CD4-positive, alpha-beta memory T cell (primary cell): ENCODE results near the gene MCF2L. TPM values are rescaled to one million over a fixed set of nuclear protein-coding genes. Genes with fewer than 3 reads are reported as not detected.

Experiments
- CTCF ChIA-PET: fragments of 350-600 bp; sonication (Branson Sonifier 250); formaldehyde crosslinking; loops from one replicate; lab custom pipeline; 2021; ENCODE audit warnings: inconsistent platforms; ENCODE audit not compliant: partially characterized antibody; lab: Charles Lee
- POLR2A ChIA-PET: fragments of 350-600 bp; sonication (Branson Sonifier 250); formaldehyde crosslinking; loops from one replicate; lab custom pipeline; 2021; ENCODE audit not compliant: partially characterized antibody; lab: Charles Lee
- DNase-seq, 5 donors: peaks; one replicate each; pipeline versions ENCODE4 v3.0.0 to v3.0.0-alpha.2; 2020 to 2022; ENCODE audit warnings: mixed read lengths in 1 of 5
- H3K27ac ChIP-seq: one replicate; pipeline ENCODE4 v1.7.0; 2013; ENCODE audit warnings: low read depth, low read length
- H3K27me3 ChIP-seq: 2 replicates; pipeline ENCODE4 v1.7.0; 2013; ENCODE audit warnings: mild to moderate bottlenecking, low read length, moderate library complexity; ENCODE audit not compliant: insufficient read depth
- H3K36me3 ChIP-seq: 2 replicates; pipeline ENCODE4 v1.7.0; 2013; ENCODE audit warnings: mild to moderate bottlenecking, low read length, moderate library complexity; ENCODE audit not compliant: insufficient read depth
- H3K4me1 ChIP-seq: 2 replicates; pipeline ENCODE4 v1.7.0; 2013; ENCODE audit warnings: mild to moderate bottlenecking, low read length, moderate library complexity; ENCODE audit not compliant: insufficient read depth
- H3K4me3 ChIP-seq, 2 donors: one replicate each; pipeline ENCODE4 v1.7.0; 2013; ENCODE audit warnings: low read length in 2 of 2, mild to moderate bottlenecking in 1 of 2
- H3K9me3 ChIP-seq, 2 donors: one replicate each; pipeline ENCODE4 v1.7.0; 2013; ENCODE audit warnings: low read length in 2 of 2, control low read depth in 1 of 2; ENCODE audit not compliant: control insufficient read depth in 1 of 2
- H3K27ac Mint-ChIP-seq, 7 donors: one replicate each; pipeline ENCODE4 v1.8.0; 2020 to 2021; ENCODE audit warnings: mixed read lengths in 7 of 7, mild to moderate bottlenecking in 6 of 7, inconsistent platforms in 3 of 7, moderate library complexity in 3 of 7
- H3K27me3 Mint-ChIP-seq, 2 donors: one replicate each; pipeline ENCODE4 v1.8.0; 2020 to 2021; ENCODE audit warnings: mixed read lengths in 2 of 2
- H3K36me3 Mint-ChIP-seq, 2 donors: one replicate each; pipeline ENCODE4 v1.8.0; 2020 to 2021; ENCODE audit warnings: mixed read lengths in 2 of 2, inconsistent platforms in 1 of 2, mild to moderate bottlenecking in 1 of 2
- H3K4me1 Mint-ChIP-seq, 4 donors: one replicate each; pipeline ENCODE4 v1.8.0; 2020 to 2021; ENCODE audit warnings: mixed read lengths in 4 of 4, mild to moderate bottlenecking in 1 of 4
- H3K4me3 Mint-ChIP-seq, 8 donors: one replicate each; pipeline ENCODE4 v1.8.0; 2020 to 2021; ENCODE audit warnings: mixed read lengths in 8 of 8, mild to moderate bottlenecking in 7 of 8, moderate library complexity in 6 of 8, inconsistent platforms in 3 of 8
- H3K9me3 Mint-ChIP-seq, 8 donors: one replicate each; pipeline ENCODE4 v1.8.0; 2020 to 2021; ENCODE audit warnings: mixed read lengths in 8 of 8, mild to moderate bottlenecking in 5 of 8, inconsistent platforms in 3 of 8, moderate library complexity in 1 of 8
- intact Hi-C: fragments of 100-400 bp; cut with micrococcal nuclease; formaldehyde crosslinking; loops from one replicate; pipeline ENCODE4 v1.15.1; 2023
- polyA plus RNA-seq, 2 donors: library from polyadenylated mRNA; unstranded; fragments of 300-500 nt; fragmentation: Illumina TruSeq; gene quantifications; one replicate each; pipeline ENCODE4 v1.2.3, GENCODE V29; 2021
- total RNA-seq, 2 experiments: library from RNA; stranded (reverse); gene quantifications; one replicate each; pipeline ENCODE4 v1.2.3, GENCODE V29; 2021

Gene MCF2L
- total and polyA plus RNA-seq, 4 experiments from 2014 or later: 0.15 to 18.9 (median 10.4) TPM

DNA sequence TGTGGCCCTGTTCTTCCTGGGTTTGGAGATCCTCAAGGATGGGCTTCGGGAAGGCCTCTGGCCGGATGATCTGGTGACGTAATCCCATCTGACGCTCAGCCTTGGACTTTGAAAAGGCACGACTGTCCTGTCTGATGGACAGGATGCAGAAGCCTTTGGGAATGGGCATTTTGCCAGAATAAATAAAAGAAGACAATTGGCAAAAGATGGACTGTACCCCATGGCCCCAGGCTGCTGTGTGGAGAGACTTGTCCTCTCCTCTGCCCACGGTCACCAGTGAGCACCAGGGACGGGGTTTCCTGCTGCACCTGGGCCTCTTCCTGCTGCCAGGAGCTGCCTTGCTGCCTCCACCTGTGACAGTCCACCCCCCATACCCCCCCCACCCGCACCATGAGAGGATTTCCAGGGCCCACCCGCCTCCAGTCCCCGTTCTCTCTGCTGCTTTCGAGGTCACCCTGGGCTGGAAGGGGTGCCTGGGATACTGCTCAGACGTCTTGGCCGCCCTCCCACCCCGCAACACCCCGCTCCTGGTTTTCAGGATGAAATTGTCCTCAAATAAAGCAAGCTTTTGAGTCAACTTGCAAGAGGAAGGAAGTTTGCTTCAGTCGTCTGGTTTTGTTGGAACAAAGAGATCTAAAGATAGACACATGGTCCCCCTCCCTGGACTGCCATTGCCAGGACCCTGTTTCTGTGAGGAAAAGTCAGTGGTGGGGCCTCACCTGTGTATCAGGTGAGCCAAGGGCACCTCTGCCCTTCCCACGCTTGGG is 40.9 kb downstream of the MCF2L start:
- Histone ChIP-seq H3K9me3 (no peaks in the 10 kb centered on the region), H3K4me3 (no peak overlapping the region), H3K4me1 (peaks cover 10% of the 10 kb centered on the region), H3K36me3 (no peaks in the 10 kb centered on the region), H3K27ac (no peak overlapping the region), H3K27me3 (no peaks in the 10 kb centered on the region)
- CTCF ChIA-PET: no interaction called here
- intact Hi-C loops: no loop called here
- peak overlapping the region in 1 of 8 donors; percentile 45 for H3K4me3 Mint-ChIP-seq
- H3K9me3 Mint-ChIP-seq: peaks cover 0 to 6% (median 0%) of the 10 kb centered on the region in 8 donors
- peaks cover 5 to 27% (median 13%) of the 10 kb centered on the region in 4 donors for H3K4me1 Mint-ChIP-seq
- H3K27me3 Mint-ChIP-seq: no peaks in the 10 kb centered on the region
- H3K27ac Mint-ChIP-seq: no peak overlapping the region
- no peak for DNase-seq
- H3K36me3 Mint-ChIP-seq: peaks cover 0 to 3% of the 10 kb centered on the region in 2 donors
- POLR2A ChIA-PET: no interaction called here

DNA sequence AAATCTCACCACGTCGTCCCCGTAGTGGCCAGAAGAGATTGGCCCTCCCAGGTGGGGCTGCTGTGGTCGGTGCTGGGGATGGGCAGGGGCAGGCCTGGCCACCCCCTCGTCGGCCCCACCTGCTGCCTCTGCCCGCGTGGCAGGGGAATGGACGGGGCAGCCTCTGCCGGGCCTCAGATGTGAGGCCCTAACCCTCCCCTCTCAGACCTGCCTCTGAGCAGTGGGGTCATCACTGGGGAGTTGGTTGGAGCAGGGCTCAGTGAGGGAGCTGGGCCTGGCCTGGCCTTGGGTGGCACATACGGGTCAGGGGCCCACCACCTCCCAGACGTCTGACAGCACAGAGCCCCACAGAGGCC is 41.5 kb downstream of the MCF2L start:
- no peak overlapping the region for H3K4me3 Mint-ChIP-seq
- H3K4me1 ChIP-seq: peaks cover 10% of the 10 kb centered on the region
- no peaks in the 10 kb centered on the region for H3K27me3 ChIP-seq
- no peaks in the 10 kb centered on the region for H3K36me3 ChIP-seq
- intact Hi-C loops: no loop called here
- H3K36me3 Mint-ChIP-seq: peaks cover 0 to 3% of the 10 kb centered on the region in 2 donors
- H3K4me1 Mint-ChIP-seq: peaks cover 3 to 21% (median 10%) of the 10 kb centered on the region in 4 donors
- ChIA-PET CTCF (no interaction called here), POLR2A (no interaction called here)
- no peak overlapping the region for H3K27ac Mint-ChIP-seq
- H3K27ac ChIP-seq: no peak overlapping the region
- no peaks in the 10 kb centered on the region for H3K9me3 ChIP-seq
- H3K27me3 Mint-ChIP-seq: no peaks in the 10 kb centered on the region
- no peak overlapping the region for H3K4me3 ChIP-seq
- no peak for DNase-seq
- H3K9me3 Mint-ChIP-seq: peaks cover 0 to 2% (median 0%) of the 10 kb centered on the region in 8 donors

DNA sequence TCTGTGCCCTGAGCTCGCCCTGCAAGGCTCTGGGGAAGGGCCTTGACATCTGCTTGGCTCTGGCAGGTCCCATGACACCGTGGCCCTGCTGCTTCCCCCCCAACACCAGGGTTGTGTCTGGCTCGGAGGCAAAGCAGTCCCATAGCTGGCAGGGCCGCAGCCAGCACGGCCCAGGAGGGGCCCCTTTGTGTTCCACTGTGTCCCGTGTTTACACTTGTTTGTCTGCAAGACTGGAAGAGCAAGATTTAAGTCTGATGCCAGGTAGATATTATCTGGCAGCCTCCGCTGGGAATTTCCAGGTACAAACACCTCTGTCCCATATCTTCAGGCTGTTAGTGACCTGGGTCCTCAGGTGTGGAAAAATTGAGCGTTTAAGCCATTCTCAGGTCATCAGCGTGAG is 44.3 kb downstream of the MCF2L start:
- no peak for DNase-seq
- intact Hi-C loops: no loop called here
- H3K9me3 Mint-ChIP-seq: no peaks in the 10 kb centered on the region
- Histone ChIP-seq H3K4me1 (no peaks in the 10 kb centered on the region), H3K9me3 (no peaks in the 10 kb centered on the region), H3K27me3 (no peaks in the 10 kb centered on the region), H3K4me3 (no peak overlapping the region), H3K27ac (no peak overlapping the region), H3K36me3 (no peaks in the 10 kb centered on the region)
- H3K27me3 Mint-ChIP-seq: no peaks in the 10 kb centered on the region
- no peak overlapping the region for H3K27ac Mint-ChIP-seq
- ChIA-PET POLR2A (no interaction called here), CTCF (no interaction called here)
- H3K36me3 Mint-ChIP-seq: peaks cover 5 to 9% of the 10 kb centered on the region in 2 donors
- no peak overlapping the region for H3K4me3 Mint-ChIP-seq
- peaks cover 2 to 9% (median 5%) of the 10 kb centered on the region in 4 donors for H3K4me1 Mint-ChIP-seq

DNA sequence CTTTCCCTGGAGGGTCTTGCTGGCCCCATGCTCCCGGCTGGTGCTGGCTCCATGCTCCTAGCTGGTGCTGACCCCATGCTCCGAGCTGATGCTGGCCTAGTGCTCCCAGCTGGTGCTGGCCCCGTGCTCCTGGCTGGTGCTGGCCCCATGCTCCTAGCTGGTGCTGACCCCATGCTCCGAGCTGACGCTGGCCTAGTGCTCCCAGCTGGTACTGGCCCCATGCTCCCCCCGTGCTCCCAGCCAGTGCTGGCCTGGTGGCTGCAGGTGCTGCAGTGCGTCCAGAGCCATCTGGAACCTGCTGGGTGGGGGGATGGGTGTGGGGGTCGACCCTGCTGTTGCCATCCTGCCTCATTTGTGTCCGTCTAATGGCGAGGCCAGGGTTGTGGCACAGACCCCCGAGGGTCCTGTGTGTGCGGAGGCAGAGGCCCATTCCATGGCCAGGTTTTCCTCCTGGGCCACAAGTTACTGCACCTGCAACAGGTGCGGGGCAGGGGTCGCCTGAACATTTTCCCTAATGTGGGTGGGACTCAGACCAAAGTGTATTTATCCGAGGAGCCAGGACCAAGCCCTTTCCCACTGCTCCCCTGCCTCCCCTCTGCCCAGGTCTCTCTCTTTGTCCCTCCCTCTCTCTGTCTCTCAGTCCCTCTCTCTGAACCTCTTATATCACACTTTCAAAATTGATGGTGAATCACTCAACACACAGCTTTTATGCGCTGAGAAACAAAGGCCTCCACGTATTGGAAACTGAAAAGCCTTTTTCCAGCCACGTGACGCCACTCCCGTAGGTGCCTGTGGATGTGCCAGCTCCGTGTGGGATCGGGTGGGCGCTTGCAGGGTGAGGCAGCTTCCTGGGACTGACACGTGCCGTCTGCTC is 45.1 kb downstream of the MCF2L start:
- intact Hi-C loops: no loop called here
- no peaks in the 10 kb centered on the region for H3K9me3 ChIP-seq
- H3K27me3 ChIP-seq: no peaks in the 10 kb centered on the region
- DNase-seq: no peak
- Mint-ChIP-seq H3K27ac (no peak overlapping the region), H3K4me3 (no peak overlapping the region), H3K36me3 (peaks cover 5 to 9% of the 10 kb centered on the region in 2 donors), H3K9me3 (no peaks in the 10 kb centered on the region), H3K27me3 (no peaks in the 10 kb centered on the region), H3K4me1 (peaks cover 2 to 9% (median 5%) of the 10 kb centered on the region in 4 donors)
- H3K4me3 ChIP-seq: no peak overlapping the region
- ChIA-PET POLR2A (no interaction called here), CTCF (no interaction called here)
- H3K27ac ChIP-seq: no peak overlapping the region
- no peaks in the 10 kb centered on the region for H3K36me3 ChIP-seq
- H3K4me1 ChIP-seq: no peaks in the 10 kb centered on the region

- Histone ChIP-seq H3K9me3 (no peaks in the 10 kb centered on the region), H3K27me3 (no peaks in the 10 kb centered on the region), H3K4me1 (no peaks in the 10 kb centered on the region), H3K27ac (no peak overlapping the region), H3K4me3 (no peak overlapping the region), H3K36me3 (no peaks in the 10 kb centered on the region)
- no peaks in the 10 kb centered on the region for H3K27me3 Mint-ChIP-seq
- H3K4me1 Mint-ChIP-seq: peaks cover 2 to 8% (median 5%) of the 10 kb centered on the region in 4 donors
- H3K36me3 Mint-ChIP-seq: peaks cover 5 to 9% of the 10 kb centered on the region in 2 donors
- H3K9me3 Mint-ChIP-seq: no peaks in the 10 kb centered on the region
- no peak for DNase-seq
- ChIA-PET CTCF (no interaction called here), POLR2A (no interaction called here)
- no peak overlapping the region for H3K4me3 Mint-ChIP-seq
- intact Hi-C loops: no loop called here
- no peak overlapping the region for H3K27ac Mint-ChIP-seq
These were observed 46.0 kb downstream of the MCF2L start for GRCh38 chr13:113014752-113015745.

GRCh38 chr13:113015826-113016525 is 47.0 kb downstream of the MCF2L start:
- Mint-ChIP-seq H3K27ac (no peak overlapping the region), H3K4me1 (peaks cover 6 to 11% (median 9%) of the 10 kb centered on the region in 4 donors), H3K36me3 (peaks cover 5 to 13% of the 10 kb centered on the region in 2 donors), H3K27me3 (no peaks in the 10 kb centered on the region), H3K9me3 (no peaks in the 10 kb centered on the region), H3K4me3 (no peak overlapping the region)
- Histone ChIP-seq H3K4me3 (no peak overlapping the region), H3K27me3 (no peaks in the 10 kb centered on the region), H3K36me3 (no peaks in the 10 kb centered on the region), H3K4me1 (no peaks in the 10 kb centered on the region), H3K9me3 (no peaks in the 10 kb centered on the region), H3K27ac (no peak overlapping the region)
- ChIA-PET CTCF (no interaction called here), POLR2A (no interaction called here)
- DNase-seq: no peak
- intact Hi-C loops: no loop called here
